Activated CD8-positive, alpha-beta T cell treated with anti-CD3 and anti-CD28 coated beads for 36 hours (primary cell): ENCODE data around the gene HOXB7. TPM values are rescaled to one million over a fixed set of nuclear protein-coding genes. Genes with fewer than 3 reads are reported as not detected.

Experiments
- ATAC-seq: fragments of 200-7000 bp; cut with Tn5 transposase; one replicate; pipeline ENCODE4 v1.10.0; 2021; ENCODE audit warnings: mild to moderate bottlenecking, moderate library complexity
- CTCF ChIA-PET: fragments of 350-600 bp; sonication (Branson Sonifier 250); formaldehyde crosslinking; loops from one replicate; lab custom pipeline; 2021; ENCODE audit warnings: antibody characterized with exemption; lab: Charles Lee
- POLR2A ChIA-PET: fragments of 350-600 bp; sonication (Branson Sonifier 250); formaldehyde crosslinking; loops from one replicate; lab custom pipeline; 2021; ENCODE audit warnings: antibody characterized with exemption; lab: Charles Lee
- DNase-seq: peaks from one replicate; pipeline ENCODE4 v3.0.0-alpha.2; 2020
- H3K27ac Mint-ChIP-seq: one replicate; pipeline ENCODE4 v1.8.0; 2021; ENCODE audit warnings: mild to moderate bottlenecking, mixed read lengths
- H3K27me3 Mint-ChIP-seq: one replicate; pipeline ENCODE4 v1.8.0; 2021; ENCODE audit warnings: mixed read lengths
- H3K36me3 Mint-ChIP-seq: one replicate; pipeline ENCODE4 v1.8.0; 2021; ENCODE audit warnings: low read depth, mixed read lengths
- H3K4me1 Mint-ChIP-seq: one replicate; pipeline ENCODE4 v1.8.0; 2021; ENCODE audit warnings: low read depth, mixed read lengths
- H3K4me3 Mint-ChIP-seq: one replicate; pipeline ENCODE4 v1.8.0; 2021; ENCODE audit warnings: mild to moderate bottlenecking, moderate library complexity, mixed read lengths
- H3K9me3 Mint-ChIP-seq: one replicate; pipeline ENCODE4 v1.8.0; 2021; ENCODE audit warnings: mixed read lengths
- CTCF ChIP-seq: fragments of 200-600 bp; IDR thresholded peaks from one replicate; pipeline ENCODE4 v1.8.0; 2022; ENCODE audit warnings: antibody characterized with exemption, mild to moderate bottlenecking
- intact Hi-C: fragments of 100-400 bp; cut with micrococcal nuclease; formaldehyde crosslinking; loops from one replicate; pipeline ENCODE4 v1.10.0; 2022
- total RNA-seq, 2 experiments: library from RNA; stranded (reverse); gene quantifications; one replicate each; pipeline ENCODE4 v1.2.3, GENCODE V29; 2021

Gene HOXB7
- total RNA-seq, 2 experiments from 2014 or later: 0.50 to 1.0 TPM

GRCh38 chr17:48593840-48594537 lies 16.8 kb downstream of the HOXB7 start:
- H3K4me1 Mint-ChIP-seq: peaks cover 35% of the 10 kb centered on the region
- no peak overlapping the region for H3K27ac Mint-ChIP-seq
- intact Hi-C loops: no loop called here
- ChIA-PET CTCF (interaction anchor here (0.7 to 5.7 kb wide), 47 partner anchors 13 to 568 kb away, joined by 3 to 59 read pairs (median 6); partner anchors contain the start of genes HOXB6 and HOXB8), POLR2A (interaction anchor here (0.6 to 0.9 kb wide), 2 partner anchors 32 to 296 kb away, joined by 3 to 4 read pairs; partner anchors contain the start of gene HOXB9)
- H3K27me3 Mint-ChIP-seq: peaks cover 77% of the 10 kb centered on the region
- peak; percentile 78 for ATAC-seq
- H3K9me3 Mint-ChIP-seq: no peaks in the 10 kb centered on the region
- TF ChIP-seq CTCF: peak; percentile 88
- H3K36me3 Mint-ChIP-seq: no peaks in the 10 kb centered on the region
- H3K4me3 Mint-ChIP-seq: peak overlapping the region; percentile 67
- peak; percentile 86 for DNase-seq

GRCh38 chr17:48593126-48593829 lies 17.5 kb downstream of the HOXB7 start, which contains the start of gene HOXB5:
Gene HOXB5, minus strand, starts transcription at chr17:48593779. Its CDS starts 97 bp downstream, at chr17:48593682.
- intact Hi-C loops: no loop called here
- no peak for TF ChIP-seq CTCF
- peak; percentile 40 for DNase-seq
- peak within 1 kb of the TSS; percentile 67 for H3K4me3 Mint-ChIP-seq
- peaks cover 34% of the 10 kb centered on the region for H3K4me1 Mint-ChIP-seq
- no peak for ATAC-seq
- POLR2A ChIA-PET: interaction anchor here (0.5 to 0.9 kb wide), 3 partner anchors 33 to 300 kb away, joined by 3 read pairs; partner anchors contain the start of gene HOXB9
- H3K36me3 Mint-ChIP-seq: no peaks in the 10 kb centered on the region
- CTCF ChIA-PET: interaction anchor here (0.6 to 5.7 kb wide), 86 partner anchors 14 to 567 kb away, joined by 3 to 59 read pairs (median 5); partner anchors contain the start of genes HOXB4, HOXB6, HOXB8 and HOXB9
- peaks cover 77% of the 10 kb centered on the region for H3K27me3 Mint-ChIP-seq
- H3K27ac Mint-ChIP-seq: no peak within 1 kb of the TSS
- H3K9me3 Mint-ChIP-seq: no peaks in the 10 kb centered on the region

- ChIA-PET POLR2A (interaction anchor here (0.9 kb wide), 1 partner anchor 100 kb away, joined by 3 read pairs; no protein-coding TSS in a partner anchor), CTCF (interaction anchor here (0.8 to 5.7 kb wide), 74 partner anchors 14 to 567 kb away, joined by 3 to 59 read pairs (median 6); partner anchors contain the start of genes HOXB4, HOXB6, HOXB8 and HOXB9)
- intact Hi-C loops: no loop called here
- peak; percentile 46 for DNase-seq
- Mint-ChIP-seq H3K4me1 (peaks cover 29% of the 10 kb centered on the region), H3K4me3 (peak overlapping the region; percentile 67), H3K27ac (peak overlapping the region; percentile 17), H3K27me3 (peaks cover 78% of the 10 kb centered on the region), H3K36me3 (no peaks in the 10 kb centered on the region), H3K9me3 (no peaks in the 10 kb centered on the region)
- TF ChIP-seq CTCF: no peak
- no peak for ATAC-seq
These were observed 18.2 kb downstream of the HOXB7 start for GRCh38 chr17:48592577-48592976.

- peaks cover 25% of the 10 kb centered on the region for H3K4me1 Mint-ChIP-seq
- ATAC-seq (no peak), DNase-seq (no peak)
- intact Hi-C loops: no loop called here
- H3K4me3 Mint-ChIP-seq: no peak overlapping the region
- H3K27me3 Mint-ChIP-seq: peaks cover 80% of the 10 kb centered on the region
- no peak for TF ChIP-seq CTCF
- POLR2A ChIA-PET: no interaction called here
- no peaks in the 10 kb centered on the region for H3K9me3 Mint-ChIP-seq
- H3K27ac Mint-ChIP-seq: no peak overlapping the region
- H3K36me3 Mint-ChIP-seq: no peaks in the 10 kb centered on the region
- CTCF ChIA-PET: interaction anchor here (1.2 to 5.7 kb wide), 32 partner anchors 15 to 566 kb away, joined by 3 to 59 read pairs (median 8); partner anchors contain the start of genes HOXB6, HOXB8, HOXB9 and SNX11
These were observed 18.7 kb downstream of the HOXB7 start for GRCh38 chr17:48592057-48592514.
